VCaP (cell line): ENCODE measurements around the gene SCG3.

Source experiments
- H3K27ac ChIP-seq: fragments of 450-650 bp; 2 replicates; pipeline ENCODE4 v1.5.1; 2017
- TF ChIP-seq, protein P1 (sequence below): fragments of 450-650 bp; conservative IDR thresholded peaks from 2 replicates; pipeline ENCODE4 v1.5.1; 2017; ENCODE audit warnings: mild to moderate bottlenecking, moderate library complexity

The SCG3 gene

DNA sequence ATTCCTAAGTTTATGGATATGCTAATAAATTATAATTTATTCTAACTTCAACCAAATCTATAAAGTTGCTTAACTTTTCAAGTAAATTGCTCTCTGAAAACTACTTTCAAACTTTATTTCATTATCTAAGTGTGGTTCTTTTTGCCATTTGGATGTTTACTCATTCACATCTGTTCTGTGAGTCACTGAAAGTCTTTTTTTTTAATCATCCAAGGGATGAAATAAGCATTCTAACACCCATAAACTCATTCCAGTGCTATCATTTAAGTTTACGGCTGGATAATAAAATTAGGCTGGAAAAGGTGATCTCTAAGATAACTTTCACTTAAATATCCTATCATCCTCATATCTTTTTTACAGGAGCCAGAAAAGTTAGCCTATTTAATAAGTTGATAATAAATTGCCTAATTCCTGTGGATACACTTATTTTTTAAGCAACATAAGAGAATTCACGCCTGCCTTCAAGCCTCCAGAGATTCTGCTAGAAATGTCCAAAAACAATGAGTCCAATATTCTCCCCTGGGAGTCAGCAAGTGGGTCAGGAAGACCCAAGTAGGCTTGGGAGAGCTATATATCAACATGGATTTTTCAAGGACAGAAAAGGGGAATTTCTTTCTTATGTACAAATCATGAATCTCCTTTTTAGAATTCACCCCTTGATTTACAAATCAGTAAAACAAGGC, 25.8 kb downstream of the SCG3 start:
- TF ChIP-seq, protein P1, sequence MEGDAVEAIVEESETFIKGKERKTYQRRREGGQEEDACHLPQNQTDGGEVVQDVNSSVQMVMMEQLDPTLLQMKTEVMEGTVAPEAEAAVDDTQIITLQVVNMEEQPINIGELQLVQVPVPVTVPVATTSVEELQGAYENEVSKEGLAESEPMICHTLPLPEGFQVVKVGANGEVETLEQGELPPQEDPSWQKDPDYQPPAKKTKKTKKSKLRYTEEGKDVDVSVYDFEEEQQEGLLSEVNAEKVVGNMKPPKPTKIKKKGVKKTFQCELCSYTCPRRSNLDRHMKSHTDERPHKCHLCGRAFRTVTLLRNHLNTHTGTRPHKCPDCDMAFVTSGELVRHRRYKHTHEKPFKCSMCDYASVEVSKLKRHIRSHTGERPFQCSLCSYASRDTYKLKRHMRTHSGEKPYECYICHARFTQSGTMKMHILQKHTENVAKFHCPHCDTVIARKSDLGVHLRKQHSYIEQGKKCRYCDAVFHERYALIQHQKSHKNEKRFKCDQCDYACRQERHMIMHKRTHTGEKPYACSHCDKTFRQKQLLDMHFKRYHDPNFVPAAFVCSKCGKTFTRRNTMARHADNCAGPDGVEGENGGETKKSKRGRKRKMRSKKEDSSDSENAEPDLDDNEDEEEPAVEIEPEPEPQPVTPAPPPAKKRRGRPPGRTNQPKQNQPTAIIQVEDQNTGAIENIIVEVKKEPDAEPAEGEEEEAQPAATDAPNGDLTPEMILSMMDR, result no peak

DNA sequence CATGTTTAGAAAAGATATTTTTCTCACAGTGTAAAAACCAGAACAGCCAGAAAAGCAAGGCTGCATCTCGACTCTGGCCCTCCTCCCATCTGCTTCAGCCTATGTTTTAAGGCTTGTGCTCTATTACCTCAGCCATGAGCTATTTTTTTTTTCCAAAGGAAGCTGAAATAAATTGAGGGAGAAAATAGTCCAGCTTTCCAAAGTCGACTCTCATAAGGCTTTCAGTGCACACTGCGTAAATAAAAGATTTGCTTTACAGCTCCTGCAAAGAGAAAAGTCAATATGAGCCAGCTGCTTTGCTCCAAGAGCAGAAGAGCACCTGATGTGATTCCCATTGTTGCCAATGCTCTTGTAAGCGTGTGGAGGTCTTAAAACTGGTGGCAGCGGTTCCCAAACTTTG, 26.7 kb downstream of the SCG3 start:
- TF ChIP-seq, protein P1, result no peak
- peak overlapping the region; percentile 89 for H3K27ac ChIP-seq

More for the DNA sequence above, 25.8 kb downstream of the SCG3 start:
- H3K27ac ChIP-seq, result peak overlapping the region; percentile 89

DNA sequence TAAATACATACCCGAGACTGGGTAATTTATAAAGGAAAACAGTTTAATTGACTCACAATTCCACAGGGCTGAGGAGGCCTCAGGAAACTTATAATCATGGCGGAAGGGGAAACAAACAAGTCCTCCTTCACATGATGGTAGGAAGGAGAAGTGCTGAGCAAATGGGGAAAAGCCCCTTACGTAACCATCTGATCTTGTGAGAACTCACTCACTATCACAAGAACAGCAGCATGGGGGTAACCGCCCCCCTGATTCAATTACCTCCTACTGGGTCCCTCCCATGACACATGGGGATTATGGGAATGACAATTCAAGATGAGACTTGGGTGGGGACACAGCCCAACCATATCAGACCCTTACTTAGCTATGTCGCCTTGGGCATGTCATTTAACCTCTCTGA, 27.7 kb downstream of the SCG3 start:
- H3K27ac ChIP-seq, result peak overlapping the region; percentile 89
- TF ChIP-seq, protein P1, result no peak

DNA sequence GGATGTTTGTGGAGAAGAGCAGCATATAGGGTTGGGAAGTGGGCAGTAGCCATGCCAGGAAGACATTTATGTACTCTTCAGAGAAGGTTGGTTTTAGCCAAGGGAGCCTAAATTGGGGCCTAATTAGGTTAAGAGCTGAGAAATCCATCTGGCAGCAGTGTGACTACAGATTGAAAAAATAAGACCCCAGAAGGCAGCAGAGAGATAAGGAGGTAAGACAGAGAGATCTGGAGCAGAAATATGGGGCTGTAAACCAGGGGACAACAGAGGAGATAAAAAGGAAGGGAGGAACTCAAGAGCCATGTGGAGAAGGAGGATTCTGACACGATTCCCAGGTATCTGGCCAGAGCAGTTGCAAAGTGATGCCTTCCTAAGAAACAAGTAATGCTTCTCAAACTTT, 32.9 kb downstream of the SCG3 start:
- TF ChIP-seq, protein P1, result no peak
- no peak overlapping the region for H3K27ac ChIP-seq

DNA sequence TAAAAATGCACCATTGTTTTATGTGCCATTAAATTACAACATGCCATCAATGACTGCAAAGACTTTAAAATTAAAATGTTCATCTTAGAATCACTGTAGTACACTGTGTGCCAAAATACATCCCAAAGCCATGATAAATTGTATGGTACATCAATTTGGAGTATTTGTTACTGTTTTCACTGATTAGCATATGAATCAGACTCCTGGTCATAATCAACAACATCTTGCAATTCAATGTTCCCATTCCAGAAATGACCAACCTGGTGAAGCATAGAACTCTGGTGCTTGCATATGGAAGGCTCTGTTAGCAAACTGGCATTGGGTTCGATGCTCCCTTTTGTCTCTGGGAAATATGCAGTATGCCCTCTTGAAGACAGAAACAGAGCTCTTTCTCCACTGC, 33.6 kb downstream of the SCG3 start:
- H3K27ac ChIP-seq, result no peak overlapping the region
- TF ChIP-seq, protein P1, result no peak

DNA sequence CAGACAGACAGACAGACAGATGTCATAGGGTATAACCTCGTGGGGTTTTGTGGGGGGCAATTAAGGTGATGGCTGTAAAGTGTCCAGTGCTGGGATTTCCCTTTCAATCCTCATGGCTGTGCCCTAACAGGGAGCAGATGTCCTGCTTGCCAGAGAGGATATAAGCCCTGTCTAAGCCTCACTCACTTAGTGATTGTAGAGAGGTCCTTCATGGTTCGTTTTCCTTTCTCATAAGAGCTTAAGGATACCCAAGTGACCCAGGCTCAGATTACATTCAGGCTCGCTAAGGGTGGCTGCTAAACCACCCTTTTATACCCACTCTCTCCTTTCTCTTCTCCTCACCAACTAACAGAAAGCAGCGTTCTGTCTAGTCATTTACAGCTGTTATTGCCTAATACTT, 36.9 kb downstream of the SCG3 start:
- peak overlapping the region; percentile 61; the same call in 1 of the 2 replicates for H3K27ac ChIP-seq
- TF ChIP-seq, protein P1, result no peak

DNA sequence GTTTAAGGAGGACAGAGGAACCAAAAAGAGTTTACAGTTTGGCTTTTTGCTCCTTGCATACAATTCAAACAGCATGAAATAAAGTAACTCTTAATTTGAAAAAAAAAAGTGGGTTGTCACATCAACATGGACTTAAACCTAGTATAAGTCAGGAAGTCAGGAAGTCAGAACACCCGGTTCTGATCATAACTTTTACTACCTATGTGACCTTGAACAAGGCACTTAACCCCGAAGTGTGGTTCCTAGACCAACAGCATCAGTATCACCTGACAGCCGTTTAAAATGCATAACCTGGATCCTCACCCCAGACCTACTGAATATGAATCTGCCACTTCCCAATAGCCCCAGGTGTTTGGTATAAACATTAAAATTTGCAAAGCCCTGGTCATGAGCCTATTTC, 37.4 kb downstream of the SCG3 start:
- TF ChIP-seq, protein P1, result no peak
- H3K27ac ChIP-seq, result peak overlapping the region; percentile 61; the same call in 1 of the 2 replicates
